ENCODE data around the gene TYR.

Gene TYR

GRCh38 chr11:89182773-89183518 lies 5.3 kb downstream of the TYR start:
- TF ChIP-seq TSHZ2 (CRISPR knock-in tag; IDR thresholded peaks at IDR 0.05) (no peak), TCF4 (CRISPR knock-in tag; IDR thresholded peaks at IDR 0.05; ENCODE audit: borderline replicate concordance) (no peak), PPARA (CRISPR knock-in tag; IDR thresholded peaks at IDR 0.05; ENCODE audit: borderline replicate concordance) (no peak), ZNF70 (CRISPR knock-in tag; IDR thresholded peaks at IDR 0.05) (no peak), CREB5 (CRISPR knock-in tag; IDR thresholded peaks at IDR 0.05; ENCODE audit: low read depth) (no peak), ZFP30 (CRISPR knock-in tag; IDR thresholded peaks at IDR 0.05) (no peak), ARNTL (CRISPR knock-in tag; IDR thresholded peaks at IDR 0.05; ENCODE audit: borderline replicate concordance, low read depth) (no peak), OSR1 (CRISPR knock-in tag; IDR thresholded peaks at IDR 0.05) (no peak)
- ATAC-seq = peak; percentile 31; the same call in 2 of the 3 replicates

- TF ChIP-seq POU6F1 (CRISPR knock-in tag; IDR thresholded peaks at IDR 0.05; ENCODE audit: borderline replicate concordance, low read depth) (no peak), RARB (CRISPR knock-in tag; IDR thresholded peaks at IDR 0.05) (no peak), ZFP30 (CRISPR knock-in tag; IDR thresholded peaks at IDR 0.05) (no peak), CSDC2 (CRISPR knock-in tag; IDR thresholded peaks at IDR 0.05) (no peak), OSR1 (CRISPR knock-in tag; IDR thresholded peaks at IDR 0.05) (no peak), ZNF70 (CRISPR knock-in tag; IDR thresholded peaks at IDR 0.05) (no peak), PPARA (CRISPR knock-in tag; IDR thresholded peaks at IDR 0.05; ENCODE audit: borderline replicate concordance) (no peak), BACH2 (CRISPR knock-in tag; IDR thresholded peaks at IDR 0.05; ENCODE audit: borderline replicate concordance) (no peak), ESRRG (CRISPR knock-in tag; IDR thresholded peaks at IDR 0.05) (no peak), ZNF8 (CRISPR knock-in tag; IDR thresholded peaks at IDR 0.05) (no peak), ZNF565 (CRISPR knock-in tag; conservative IDR thresholded peaks at IDR 0.05; ENCODE audit: low read depth) (no peak), TCF4 (CRISPR knock-in tag; IDR thresholded peaks at IDR 0.05; ENCODE audit: borderline replicate concordance) (no peak)
- ATAC-seq = peak; percentile 35; the same call in 2 of the 3 replicates
These were observed 6.3 kb downstream of the TYR start for GRCh38 chr11:89184021-89184420.

- no peak for ATAC-seq
- TF ChIP-seq CREB5 (CRISPR knock-in tag; IDR thresholded peaks at IDR 0.05; ENCODE audit: low read depth) (no peak), PATZ1 (CRISPR knock-in tag; IDR thresholded peaks at IDR 0.05; ENCODE audit: borderline replicate concordance) (no peak), SNAI2 (CRISPR knock-in tag; IDR thresholded peaks at IDR 0.05) (no peak), BACH2 (CRISPR knock-in tag; IDR thresholded peaks at IDR 0.05; ENCODE audit: borderline replicate concordance) (no peak), RARB (CRISPR knock-in tag; IDR thresholded peaks at IDR 0.05) (no peak), TOX (CRISPR knock-in tag; IDR thresholded peaks at IDR 0.05; ENCODE audit: borderline replicate concordance) (no peak), ZFP3 (CRISPR knock-in tag; IDR thresholded peaks at IDR 0.05) (no peak), ZNF8 (CRISPR knock-in tag; IDR thresholded peaks at IDR 0.05) (no peak), TSHZ2 (CRISPR knock-in tag; IDR thresholded peaks at IDR 0.05) (no peak), POU6F1 (CRISPR knock-in tag; IDR thresholded peaks at IDR 0.05; ENCODE audit: borderline replicate concordance, low read depth) (no peak), OSR1 (CRISPR knock-in tag; IDR thresholded peaks at IDR 0.05) (no peak), ZNF565 (CRISPR knock-in tag; conservative IDR thresholded peaks at IDR 0.05; ENCODE audit: low read depth) (no peak), ESRRG (CRISPR knock-in tag; IDR thresholded peaks at IDR 0.05) (no peak), PPARA (CRISPR knock-in tag; IDR thresholded peaks at IDR 0.05; ENCODE audit: borderline replicate concordance) (no peak), ZC3H10 (CRISPR knock-in tag; IDR thresholded peaks at IDR 0.05) (no peak), ARNTL (CRISPR knock-in tag; IDR thresholded peaks at IDR 0.05; ENCODE audit: borderline replicate concordance, low read depth) (no peak)
These were observed 12.1 kb downstream of the TYR start for GRCh38 chr11:89189776-89190175.
